Parathyroid adenoma (tissue), 2 donors: Measurements from ENCODE around the gene GHR.

Experiments used
- H2AFZ ChIP-seq: fragments of 300-600 bp; sonication (generic); one replicate; pipeline ENCODE4 v1.7.0; 2017; ENCODE audit warnings: antibody characterized with exemption, mild to moderate bottlenecking
- H3K27ac ChIP-seq: fragments of 300-600 bp; sonication (generic); one replicate; pipeline ENCODE4 v1.7.0; 2017
- H3K27me3 ChIP-seq: fragments of 300-600 bp; sonication (generic); one replicate; pipeline ENCODE4 v1.7.0; 2017; ENCODE audit warnings: low read length; ENCODE audit not compliant: control insufficient read depth, insufficient read depth
- H3K36me3 ChIP-seq: fragments of 300-600 bp; sonication (generic); one replicate; pipeline ENCODE4 v1.7.0; 2017; ENCODE audit warnings: low read length; ENCODE audit not compliant: control insufficient read depth, insufficient read depth
- H3K4me1 ChIP-seq: fragments of 300-600 bp; sonication (generic); one replicate; pipeline ENCODE4 v1.7.0; 2017; ENCODE audit warnings: control low read depth
- H3K4me2 ChIP-seq: fragments of 300-600 bp; sonication (generic); one replicate; pipeline ENCODE4 v1.7.0; 2017; ENCODE audit warnings: low read length
- H3K4me3 ChIP-seq: fragments of 300-600 bp; sonication (generic); one replicate; pipeline ENCODE4 v1.7.0; 2017; ENCODE audit warnings: low read depth, low read length
- H3K79me2 ChIP-seq: fragments of 300-600 bp; sonication (generic); one replicate; pipeline ENCODE4 v1.7.0; 2017; ENCODE audit warnings: control low read depth
- H3K9ac ChIP-seq: fragments of 300-600 bp; sonication (generic); one replicate; pipeline ENCODE4 v1.7.0; 2017; ENCODE audit warnings: mild to moderate bottlenecking
- H3K9me3 ChIP-seq: fragments of 300-600 bp; sonication (generic); one replicate; pipeline ENCODE4 v1.7.0; 2017; ENCODE audit warnings: low read length; ENCODE audit not compliant: control insufficient read depth
- TF ChIP-seq, protein P1 (sequence below): fragments of 300-600 bp; sonication (generic); IDR thresholded peaks from one replicate; pipeline ENCODE4 v1.7.0; 2017; ENCODE audit warnings: antibody characterized with exemption, mild to moderate bottlenecking
- donor health status: primary hyperparathyroidism.

GHR gene

GRCh38 chr5:42454216-42454995 lies 31.2 kb downstream of the GHR start:
- no peaks in the 10 kb centered on the region for H3K36me3 ChIP-seq
- H3K4me2 ChIP-seq = no peak overlapping the region
- H3K4me1 ChIP-seq = peaks cover 5% of the 10 kb centered on the region
- H3K79me2 ChIP-seq = peaks cover 10% of the 10 kb centered on the region
- TF ChIP-seq, protein P1, sequence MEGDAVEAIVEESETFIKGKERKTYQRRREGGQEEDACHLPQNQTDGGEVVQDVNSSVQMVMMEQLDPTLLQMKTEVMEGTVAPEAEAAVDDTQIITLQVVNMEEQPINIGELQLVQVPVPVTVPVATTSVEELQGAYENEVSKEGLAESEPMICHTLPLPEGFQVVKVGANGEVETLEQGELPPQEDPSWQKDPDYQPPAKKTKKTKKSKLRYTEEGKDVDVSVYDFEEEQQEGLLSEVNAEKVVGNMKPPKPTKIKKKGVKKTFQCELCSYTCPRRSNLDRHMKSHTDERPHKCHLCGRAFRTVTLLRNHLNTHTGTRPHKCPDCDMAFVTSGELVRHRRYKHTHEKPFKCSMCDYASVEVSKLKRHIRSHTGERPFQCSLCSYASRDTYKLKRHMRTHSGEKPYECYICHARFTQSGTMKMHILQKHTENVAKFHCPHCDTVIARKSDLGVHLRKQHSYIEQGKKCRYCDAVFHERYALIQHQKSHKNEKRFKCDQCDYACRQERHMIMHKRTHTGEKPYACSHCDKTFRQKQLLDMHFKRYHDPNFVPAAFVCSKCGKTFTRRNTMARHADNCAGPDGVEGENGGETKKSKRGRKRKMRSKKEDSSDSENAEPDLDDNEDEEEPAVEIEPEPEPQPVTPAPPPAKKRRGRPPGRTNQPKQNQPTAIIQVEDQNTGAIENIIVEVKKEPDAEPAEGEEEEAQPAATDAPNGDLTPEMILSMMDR = no peak
- no peak overlapping the region for H3K4me3 ChIP-seq
- no peak overlapping the region for H3K9ac ChIP-seq
- no peak overlapping the region for H3K27ac ChIP-seq
- H2AFZ ChIP-seq = no peak overlapping the region
- no peaks in the 10 kb centered on the region for H3K9me3 ChIP-seq
- no peaks in the 10 kb centered on the region for H3K27me3 ChIP-seq

- H3K4me3 ChIP-seq = no peak overlapping the region
- no peaks in the 10 kb centered on the region for H3K4me1 ChIP-seq
- no peak overlapping the region for H3K4me2 ChIP-seq
- H3K27me3 ChIP-seq = no peaks in the 10 kb centered on the region
- no peak overlapping the region for H3K27ac ChIP-seq
- H3K36me3 ChIP-seq = no peaks in the 10 kb centered on the region
- H2AFZ ChIP-seq = no peak overlapping the region
- H3K79me2 ChIP-seq = no peaks in the 10 kb centered on the region
- TF ChIP-seq, protein P1 = no peak
- no peak overlapping the region for H3K9ac ChIP-seq
- no peaks in the 10 kb centered on the region for H3K9me3 ChIP-seq
Observed at GRCh38 chr5:42461033-42461432, 37.8 kb downstream of the GHR start.

GRCh38 chr5:42461507-42461906 lies 38.3 kb downstream of the GHR start:
- Histone ChIP-seq H2AFZ (no peak overlapping the region), H3K9ac (no peak overlapping the region), H3K36me3 (no peaks in the 10 kb centered on the region), H3K27ac (no peak overlapping the region), H3K4me3 (no peak overlapping the region), H3K9me3 (no peaks in the 10 kb centered on the region), H3K27me3 (no peaks in the 10 kb centered on the region), H3K4me1 (no peaks in the 10 kb centered on the region), H3K4me2 (no peak overlapping the region), H3K79me2 (no peaks in the 10 kb centered on the region)
- TF ChIP-seq, protein P1 = no peak

DNA sequence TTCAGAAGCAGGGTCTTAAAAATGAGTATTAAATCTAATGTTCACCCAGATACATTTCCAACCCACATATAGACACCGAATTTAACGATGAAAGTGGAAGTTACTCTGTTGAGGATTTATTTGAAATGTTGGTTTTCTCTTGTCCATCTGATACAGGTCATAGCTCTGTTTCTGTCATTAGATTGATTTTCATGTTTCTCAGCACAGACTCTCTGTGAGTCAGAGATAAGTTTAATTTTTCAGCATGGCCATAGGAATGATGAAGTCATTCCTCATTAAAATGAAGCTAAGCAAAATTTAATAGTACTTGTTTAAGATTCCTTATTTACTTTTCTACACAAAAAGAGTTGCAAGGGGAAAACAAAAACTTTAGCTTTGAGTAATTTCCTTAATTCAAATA lies 38.8 kb downstream of the GHR start:
- Histone ChIP-seq H3K36me3 (no peaks in the 10 kb centered on the region), H3K4me3 (no peak overlapping the region), H2AFZ (no peak overlapping the region), H3K4me2 (no peak overlapping the region), H3K79me2 (no peaks in the 10 kb centered on the region), H3K27ac (no peak overlapping the region), H3K27me3 (no peaks in the 10 kb centered on the region), H3K4me1 (no peaks in the 10 kb centered on the region), H3K9ac (no peak overlapping the region), H3K9me3 (no peaks in the 10 kb centered on the region)
- TF ChIP-seq, protein P1 = no peak

- H3K36me3 ChIP-seq = no peaks in the 10 kb centered on the region
- H2AFZ ChIP-seq = no peak overlapping the region
- H3K27me3 ChIP-seq = no peaks in the 10 kb centered on the region
- H3K27ac ChIP-seq = no peak overlapping the region
- H3K9ac ChIP-seq = no peak overlapping the region
- no peaks in the 10 kb centered on the region for H3K4me1 ChIP-seq
- H3K4me3 ChIP-seq = no peak overlapping the region
- peaks cover 2% of the 10 kb centered on the region for H3K79me2 ChIP-seq
- no peak overlapping the region for H3K4me2 ChIP-seq
- H3K9me3 ChIP-seq = no peaks in the 10 kb centered on the region
- TF ChIP-seq, protein P1 = no peak
Observed at GRCh38 chr5:42467572-42467971, 44.3 kb downstream of the GHR start.
